GM23338 (cell line): Measurements from ENCODE around the gene CACNB4. TPM values are rescaled to one million over a fixed set of nuclear protein-coding genes. Genes with fewer than 3 reads are reported as not detected.

ENCODE experiments used
- ATAC-seq: fragments of 200-7000 bp; cut with Tn5 transposase; 3 replicates; pipeline ENCODE4 v1.9.1; 2020
- DNase-seq: peaks from one replicate; pipeline ENCODE4 v3.0.0-alpha.2; 2015; ENCODE audit warnings: low spot score
- H2AFZ ChIP-seq: fragments of 200-600 bp; sonication (generic); 2 replicates; pipeline ENCODE4 v1.8.0; 2016; ENCODE audit warnings: antibody characterized with exemption, mild to moderate bottlenecking, moderate library complexity
- H3F3A ChIP-seq: fragments of 200-600 bp; sonication (generic); replicated peaks from 2 replicates; pipeline ENCODE4 v1.8.0; 2017; ENCODE audit warnings: antibody characterized with exemption, mixed run types, low read depth
- H3K27ac ChIP-seq: fragments of 200-600 bp; sonication (generic); 2 replicates; pipeline ENCODE4 v1.6.1; 2016; ENCODE audit warnings: low read depth
- H3K27me3 ChIP-seq: fragments of 200-600 bp; sonication (generic); 2 replicates; pipeline ENCODE4 v1.8.0; 2016; ENCODE audit warnings: mild to moderate bottlenecking, mixed run types, moderate library complexity; ENCODE audit not compliant: insufficient read depth
- H3K36me3 ChIP-seq: fragments of 200-600 bp; sonication (generic); 2 replicates; pipeline ENCODE4 v1.8.0; 2016; ENCODE audit warnings: mild to moderate bottlenecking; ENCODE audit not compliant: insufficient read depth
- H3K4me1 ChIP-seq: fragments of 200-600 bp; sonication (generic); 2 replicates; pipeline ENCODE4 v1.8.0; 2016; ENCODE audit warnings: mild to moderate bottlenecking, moderate library complexity; ENCODE audit not compliant: insufficient read depth
- H3K4me2 ChIP-seq: fragments of 200-600 bp; sonication (generic); 2 replicates; pipeline ENCODE4 v1.7.1; 2017; ENCODE audit warnings: mixed run types
- H3K4me3 ChIP-seq: fragments of 200-600 bp; sonication (generic); 2 replicates; pipeline ENCODE4 v1.6.1; 2016; ENCODE audit warnings: mixed run types
- H3K79me2 ChIP-seq: fragments of 200-600 bp; sonication (generic); replicated peaks from 2 replicates; pipeline ENCODE4 v1.8.0; 2017; ENCODE audit warnings: mild to moderate bottlenecking; ENCODE audit not compliant: insufficient read depth
- H3K9me2 ChIP-seq: fragments of 200-600 bp; sonication (generic); 2 replicates; pipeline ENCODE4 v1.8.0; 2017; ENCODE audit not compliant: insufficient read depth
- H4K20me1 ChIP-seq: fragments of 200-600 bp; sonication (generic); replicated peaks from 2 replicates; pipeline ENCODE4 v1.8.0; 2017; ENCODE audit warnings: mild to moderate bottlenecking; ENCODE audit not compliant: insufficient read depth
- H3K27ac Mint-ChIP-seq: 2 replicates; pipeline ENCODE4 v1.8.0; 2020; ENCODE audit warnings: inconsistent platforms, mild to moderate bottlenecking, moderate library complexity, mixed read lengths
- H3K27me3 Mint-ChIP-seq: 3 replicates; pipeline ENCODE4 v1.8.0; 2022; ENCODE audit warnings: low read depth, mild to moderate bottlenecking, moderate library complexity, mixed read lengths, inconsistent platforms; ENCODE audit not compliant: insufficient read depth, poor library complexity
- H3K36me3 Mint-ChIP-seq: 3 replicates; pipeline ENCODE4 v1.8.0; 2021; ENCODE audit warnings: low read depth, mild to moderate bottlenecking, inconsistent platforms, moderate library complexity, mixed read lengths
- H3K4me1 Mint-ChIP-seq: 3 replicates; pipeline ENCODE4 v1.8.0; 2020; ENCODE audit warnings: mild to moderate bottlenecking, inconsistent platforms, mixed read lengths
- H3K4me3 Mint-ChIP-seq: 3 replicates; pipeline ENCODE4 v1.8.0; 2021; ENCODE audit warnings: moderate library complexity, mild to moderate bottlenecking, inconsistent platforms, mixed read lengths
- H3K9me3 Mint-ChIP-seq: 3 replicates; pipeline ENCODE4 v1.8.0; 2020; ENCODE audit warnings: moderate library complexity, mild to moderate bottlenecking, inconsistent platforms, mixed read lengths
- CREB1 ChIP-seq: fragments of 250-450 bp; sonication (Bioruptor Pico); IDR thresholded peaks from 2 replicates; pipeline ENCODE4 v1.5.0; 2020; ENCODE audit warnings: low read depth, mild to moderate bottlenecking, moderate library complexity
- CTCF ChIP-seq, 2 experiments: fragments of 200-600 bp in 1 of 2; sonication (generic) in 1 of 2; conservative IDR thresholded peaks; 2 replicates each; pipeline versions ENCODE4 v1.5.1 to v1.6.1; 2016 to 2017; ENCODE audit warnings: antibody characterized with exemption in 2 of 2, low read depth in 2 of 2, mild to moderate bottlenecking in 2 of 2, moderate library complexity in 1 of 2
- ETS1 ChIP-seq: IDR thresholded peaks from 2 replicates; pipeline ENCODE4 v1.6.1; 2016; ENCODE audit warnings: antibody characterized with exemption
- EZH2 ChIP-seq: fragments of 200-600 bp; sonication (generic); IDR thresholded peaks from one replicate; pipeline ENCODE4 v1.8.0; 2017; ENCODE audit warnings: antibody characterized with exemption, mild to moderate bottlenecking, low read depth; ENCODE audit not compliant: unreplicated experiment
- EZH2phosphoT487 ChIP-seq: fragments of 200-600 bp; sonication (generic); IDR thresholded peaks from one replicate; pipeline ENCODE4 v1.8.1; 2018; ENCODE audit warnings: antibody characterized with exemption; ENCODE audit not compliant: unreplicated experiment
- JUNB ChIP-seq: IDR thresholded peaks from one replicate; pipeline ENCODE4 v1.6.1; 2016; ENCODE audit warnings: antibody characterized with exemption; ENCODE audit not compliant: unreplicated experiment
- NANOG ChIP-seq: IDR thresholded peaks from 2 replicates; pipeline ENCODE4 v1.6.1; 2016; ENCODE audit warnings: antibody characterized with exemption, borderline replicate concordance
- POLR2AphosphoS5 ChIP-seq: IDR thresholded peaks from 2 replicates; pipeline ENCODE4 v1.6.1; 2016; ENCODE audit warnings: antibody characterized with exemption, low read depth
- STAT1 ChIP-seq: IDR thresholded peaks from one replicate; pipeline ENCODE4 v1.6.1; 2016; ENCODE audit warnings: antibody characterized with exemption; ENCODE audit not compliant: unreplicated experiment
- ZNF114 ChIP-seq: fragments of 250-450 bp; sonication (Bioruptor Pico); IDR thresholded peaks from 2 replicates; pipeline ENCODE4 v1.5.0; 2020; ENCODE audit warnings: mild to moderate bottlenecking, moderate library complexity
- ZNF331 ChIP-seq: fragments of 250-450 bp; sonication (Bioruptor Pico); IDR thresholded peaks from 2 replicates; pipeline ENCODE4 v1.5.0; 2020; ENCODE audit warnings: low read depth, mild to moderate bottlenecking, moderate library complexity
- ZNF462 ChIP-seq: fragments of 250-450 bp; sonication (Bioruptor Pico); IDR thresholded peaks from 2 replicates; pipeline ENCODE4 v1.5.0; 2020; ENCODE audit warnings: mild to moderate bottlenecking, moderate library complexity
- polyA plus RNA-seq: library from polyadenylated mRNA; unstranded; fragments of >200 nt; fragmentation: Nextera tagmentation; extraction: Ambion mirVana; gene quantifications from 2 replicates; pipeline ENCODE4 v1.2.1, GENCODE V29; 2016
- total RNA-seq: library from RNA; depleted of rRNA; stranded (reverse); fragments of >200 nt; shearing (Covaris generic); gene quantifications from 2 replicates; pipeline ENCODE4 v1.2.3, GENCODE V29; 2014
- TF ChIP-seq, protein P1 (sequence below): IDR thresholded peaks from one replicate; pipeline ENCODE4 v1.6.1; 2018; ENCODE audit warnings: antibody characterized with exemption; ENCODE audit not compliant: unreplicated experiment

CACNB4 gene
- total and polyA plus RNA-seq, 2 experiments from 2014 or later: 4.0 to 9.8 TPM

DNA sequence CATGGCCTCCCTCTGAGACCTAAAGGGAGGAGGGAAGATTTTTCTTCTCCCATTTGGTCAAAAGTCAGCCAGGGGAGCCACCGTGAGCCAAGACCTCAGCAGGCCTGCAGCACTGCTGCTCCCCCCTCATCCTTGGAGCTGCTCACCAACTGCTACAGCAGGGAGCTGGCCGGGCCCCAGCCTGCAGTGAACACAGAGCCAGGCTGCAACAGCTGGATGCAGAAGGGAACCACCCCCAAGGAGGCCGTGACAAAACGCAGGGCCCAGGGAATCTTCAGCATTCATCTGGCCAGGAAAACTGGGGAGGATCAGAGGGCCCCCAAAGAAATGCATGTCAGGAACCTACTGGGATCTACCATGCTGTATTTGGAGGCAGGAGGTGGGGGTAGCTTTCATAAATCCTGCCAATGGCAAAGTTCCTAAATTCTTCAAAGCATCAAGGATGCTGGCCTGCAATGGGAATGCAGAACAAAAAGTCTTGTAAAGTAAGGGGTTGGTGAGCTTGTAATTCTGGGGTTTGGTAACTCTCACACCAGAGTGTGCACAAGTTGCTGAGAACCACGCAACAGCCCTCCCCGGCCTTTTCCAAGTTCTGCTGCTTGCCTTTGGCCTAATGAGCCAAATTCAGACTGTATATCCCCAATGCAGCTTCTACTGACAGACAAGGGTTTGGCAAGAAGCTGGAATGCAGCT lies 61.0 kb downstream of the CACNB4 start:
- Histone ChIP-seq H2AFZ (no peak overlapping the region), H4K20me1 (no peaks in the 10 kb centered on the region), H3K79me2 (no peaks in the 10 kb centered on the region; the same call in 1 of the 2 replicates), H3K27ac (no peak overlapping the region), H3F3A (peaks cover 8% of the 10 kb centered on the region; the same call in 1 of the 2 replicates), H3K4me3 (no peak overlapping the region), H3K27me3 (no peaks in the 10 kb centered on the region), H3K4me1 (peaks cover 32% of the 10 kb centered on the region), H3K4me2 (no peak overlapping the region), H3K9me2 (no peaks in the 10 kb centered on the region; the same call in 1 of the 2 replicates), H3K36me3 (no peaks in the 10 kb centered on the region)
- Mint-ChIP-seq H3K27ac (no peak overlapping the region), H3K4me1 (peaks cover 52% of the 10 kb centered on the region), H3K9me3 (no peaks in the 10 kb centered on the region), H3K27me3 (peaks cover 7% of the 10 kb centered on the region), H3K4me3 (no peak overlapping the region), H3K36me3 (no peaks in the 10 kb centered on the region)
- no peak for DNase-seq
- no peak for TF ChIP-seq JUNB
- TF ChIP-seq ZNF114 (CRISPR knock-in tag): no peak
- TF ChIP-seq CTCF (conservative IDR thresholded peaks at IDR 0.05; ENCODE audit: low read depth in 2 of 2): no peak
- TF ChIP-seq, protein P1, sequence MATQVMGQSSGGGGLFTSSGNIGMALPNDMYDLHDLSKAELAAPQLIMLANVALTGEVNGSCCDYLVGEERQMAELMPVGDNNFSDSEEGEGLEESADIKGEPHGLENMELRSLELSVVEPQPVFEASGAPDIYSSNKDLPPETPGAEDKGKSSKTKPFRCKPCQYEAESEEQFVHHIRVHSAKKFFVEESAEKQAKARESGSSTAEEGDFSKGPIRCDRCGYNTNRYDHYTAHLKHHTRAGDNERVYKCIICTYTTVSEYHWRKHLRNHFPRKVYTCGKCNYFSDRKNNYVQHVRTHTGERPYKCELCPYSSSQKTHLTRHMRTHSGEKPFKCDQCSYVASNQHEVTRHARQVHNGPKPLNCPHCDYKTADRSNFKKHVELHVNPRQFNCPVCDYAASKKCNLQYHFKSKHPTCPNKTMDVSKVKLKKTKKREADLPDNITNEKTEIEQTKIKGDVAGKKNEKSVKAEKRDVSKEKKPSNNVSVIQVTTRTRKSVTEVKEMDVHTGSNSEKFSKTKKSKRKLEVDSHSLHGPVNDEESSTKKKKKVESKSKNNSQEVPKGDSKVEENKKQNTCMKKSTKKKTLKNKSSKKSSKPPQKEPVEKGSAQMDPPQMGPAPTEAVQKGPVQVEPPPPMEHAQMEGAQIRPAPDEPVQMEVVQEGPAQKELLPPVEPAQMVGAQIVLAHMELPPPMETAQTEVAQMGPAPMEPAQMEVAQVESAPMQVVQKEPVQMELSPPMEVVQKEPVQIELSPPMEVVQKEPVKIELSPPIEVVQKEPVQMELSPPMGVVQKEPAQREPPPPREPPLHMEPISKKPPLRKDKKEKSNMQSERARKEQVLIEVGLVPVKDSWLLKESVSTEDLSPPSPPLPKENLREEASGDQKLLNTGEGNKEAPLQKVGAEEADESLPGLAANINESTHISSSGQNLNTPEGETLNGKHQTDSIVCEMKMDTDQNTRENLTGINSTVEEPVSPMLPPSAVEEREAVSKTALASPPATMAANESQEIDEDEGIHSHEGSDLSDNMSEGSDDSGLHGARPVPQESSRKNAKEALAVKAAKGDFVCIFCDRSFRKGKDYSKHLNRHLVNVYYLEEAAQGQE: no peak
- no peak for TF ChIP-seq ETS1
- no peak for TF ChIP-seq CREB1 (CRISPR knock-in tag)
- TF ChIP-seq EZH2: no peak
- TF ChIP-seq EZH2phosphoT487: no peak
- TF ChIP-seq POLR2AphosphoS5: no peak
- TF ChIP-seq ZNF462 (CRISPR knock-in tag): no peak
- TF ChIP-seq STAT1: no peak
- no peak for TF ChIP-seq ZNF331
- no peak for TF ChIP-seq NANOG
- peak; percentile 25 for ATAC-seq
